DMS79 treated with DMSO at 0.1 percent for 48 hours (cell line): ENCODE data around the gene GLI3.
A peak's percentile ranks its signal among the peaks of the same experiment; 100 is the strongest.

Experiments used
- DNase-seq: peaks from one replicate; lab custom pipeline; 2025; lab: John Stamatoyannopoulos, UW

Gene GLI3

GRCh38 chr7:42236976-42237810 is at the start of gene GLI3:
Gene GLI3, minus strand, starts transcription at chr7:42237209. Its CDS starts 13,956 bp downstream, at chr7:42223253.
- peak; percentile 9 for DNase-seq

DNA sequence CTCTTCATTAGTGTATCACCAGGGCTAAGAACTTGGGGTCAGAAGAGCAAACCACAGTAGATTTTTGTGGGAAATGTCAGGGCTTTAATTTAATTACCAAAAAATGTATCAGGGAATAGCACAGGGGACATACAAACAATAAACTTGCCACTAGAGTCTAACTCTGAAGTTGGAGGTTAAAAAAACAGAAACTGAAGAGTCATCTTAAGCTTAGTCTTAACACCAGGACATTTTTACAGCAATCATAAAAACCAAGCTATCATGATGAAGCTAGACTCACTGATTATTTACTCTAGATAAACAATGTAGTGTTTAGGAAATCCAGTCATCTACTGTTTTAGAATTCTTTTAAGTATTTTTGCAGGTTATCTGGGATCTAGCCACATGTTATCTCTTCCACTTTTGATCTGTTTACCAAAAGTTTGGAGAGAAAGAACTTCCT is 48.4 kb upstream of the GLI3 start:
- DNase-seq, result no peak

DNA sequence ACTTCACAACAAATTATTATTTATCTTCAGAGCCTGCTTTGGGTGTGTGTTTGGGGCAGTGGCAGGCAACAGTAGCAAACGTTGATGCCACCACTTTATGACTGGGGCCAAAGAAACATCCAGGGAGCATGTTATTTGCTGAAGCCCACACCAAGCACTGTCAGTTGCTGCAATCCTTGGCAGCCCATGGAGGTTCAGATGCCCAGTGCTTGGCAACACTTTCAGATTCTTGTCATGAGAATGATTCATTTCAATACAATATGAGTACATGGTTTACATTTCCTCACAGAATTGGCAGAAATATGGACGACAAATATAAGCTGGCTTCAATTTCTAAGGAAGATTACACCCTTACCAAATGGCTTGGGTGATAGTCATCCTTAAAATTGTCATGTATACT is 46.5 kb upstream of the GLI3 start:
- DNase-seq, result no peak

GRCh38 chr7:42278344-42278743 is 41.3 kb upstream of the GLI3 start:
- DNase-seq, result no peak

- no peak for DNase-seq
Observed at GRCh38 chr7:42274053-42274452, 37.0 kb upstream of the GLI3 start.

DNA sequence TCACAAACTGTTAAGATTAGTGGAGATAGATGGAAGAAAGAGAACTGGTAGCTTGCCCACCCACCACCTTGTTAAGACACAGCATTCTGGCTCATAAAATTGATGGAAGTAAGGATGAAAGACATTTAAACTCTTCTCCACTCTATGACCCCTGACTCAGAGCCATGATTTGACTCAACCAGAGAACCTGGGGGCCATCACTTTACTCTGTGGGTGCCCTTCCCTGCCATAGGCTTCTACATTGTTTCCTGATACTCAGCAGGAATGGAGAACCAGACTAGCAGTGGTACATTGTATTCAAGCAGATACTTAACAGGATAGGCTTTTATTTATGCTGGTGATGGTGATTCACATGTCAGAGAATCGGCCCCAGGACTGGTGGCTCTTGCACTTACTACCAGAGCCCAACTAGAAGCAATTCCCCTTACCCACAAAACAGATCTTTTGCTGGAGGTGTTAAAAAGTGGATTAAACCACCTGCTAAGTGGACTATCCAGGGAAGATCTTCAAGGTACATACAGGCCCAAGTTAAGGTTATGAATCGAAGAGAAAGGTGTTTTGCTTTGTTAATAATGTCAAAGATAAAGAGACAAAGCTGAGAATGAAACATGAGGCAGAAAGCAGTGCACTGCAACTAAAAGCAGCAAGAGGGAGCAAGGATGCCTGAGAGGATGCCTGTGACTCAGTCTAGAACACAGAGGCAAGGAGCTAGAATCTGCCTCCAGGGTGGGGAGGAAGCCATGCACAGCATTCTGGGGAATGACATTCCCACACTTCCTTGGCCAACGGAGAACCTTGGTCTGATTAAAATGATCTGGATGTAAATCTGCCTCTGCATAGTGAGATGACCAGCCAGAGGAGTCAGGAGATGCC is 36.0 kb upstream of the GLI3 start:
- no peak for DNase-seq

GRCh38 chr7:42269161-42269560 is 32.2 kb upstream of the GLI3 start:
- DNase-seq, result no peak

DNA sequence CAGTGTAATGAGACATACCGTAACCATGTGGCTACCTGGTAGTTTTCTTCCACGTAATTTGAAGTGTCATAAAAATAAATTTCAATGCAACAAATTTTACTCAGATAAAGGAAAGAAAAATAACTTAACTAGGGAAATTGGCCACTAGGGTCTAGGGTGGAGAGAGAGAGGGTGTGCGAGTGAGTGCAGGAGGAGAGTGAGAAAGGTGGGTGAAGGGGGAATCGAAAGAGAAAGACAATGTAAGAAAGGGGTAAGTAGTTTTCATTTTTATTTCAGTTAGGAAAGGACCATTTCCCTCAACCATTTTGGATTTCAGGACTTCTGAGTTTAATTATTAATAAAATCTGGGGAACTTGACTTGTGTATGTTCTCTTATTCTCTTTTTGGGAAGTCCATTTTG is 27.7 kb upstream of the GLI3 start:
- no peak for DNase-seq

- no peak for DNase-seq
Observed at GRCh38 chr7:42263971-42264370, 27.0 kb upstream of the GLI3 start.

DNA sequence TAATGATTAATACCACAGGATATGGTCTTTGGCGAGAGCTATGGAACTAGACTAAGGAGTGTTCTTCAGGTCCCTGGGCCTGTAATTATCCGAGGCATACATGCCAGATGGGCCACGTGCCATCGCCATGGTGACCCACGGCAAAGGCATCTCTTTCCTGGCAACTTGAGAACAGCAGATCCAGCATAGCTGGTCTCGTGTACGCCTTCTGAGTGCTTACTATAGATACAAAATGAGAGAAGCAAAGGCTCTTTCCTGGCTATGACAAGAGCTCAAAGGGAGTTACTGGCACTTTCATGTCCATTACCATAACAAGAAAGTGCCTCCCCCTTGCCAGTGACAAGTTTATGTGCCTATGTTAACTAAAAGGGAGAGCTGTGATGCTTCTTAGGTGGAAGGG is 26.0 kb upstream of the GLI3 start:
- DNase-seq, result no peak

GRCh38 chr7:42254217-42254616 is 17.2 kb upstream of the GLI3 start:
- DNase-seq, result no peak

- no peak for DNase-seq
Observed at GRCh38 chr7:42253316-42253715, 16.3 kb upstream of the GLI3 start.

GRCh38 chr7:42250411-42250810 is 13.4 kb upstream of the GLI3 start:
- DNase-seq, result no peak

DNA sequence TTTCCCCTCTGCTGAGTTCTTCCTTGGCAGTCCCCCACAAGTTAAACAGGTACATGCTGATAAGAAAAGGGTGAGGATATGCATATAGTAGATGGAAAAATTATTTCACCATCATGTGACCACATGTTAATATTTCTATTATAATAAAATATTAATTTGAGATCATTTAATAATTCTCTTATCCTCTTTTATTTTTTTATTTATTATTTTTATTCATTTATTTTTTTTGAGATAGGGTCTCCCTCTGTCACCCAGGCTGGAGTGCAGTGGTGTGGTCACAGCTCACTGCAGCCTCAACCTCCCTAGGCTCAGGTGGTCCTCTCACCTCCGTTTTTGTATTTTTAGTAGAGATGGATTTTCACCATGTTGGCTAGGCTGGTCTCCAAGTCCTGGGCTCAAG is 11.6 kb upstream of the GLI3 start:
- no peak for DNase-seq

GRCh38 chr7:42247301-42247700 is 10.3 kb upstream of the GLI3 start:
- DNase-seq, result no peak

DNA sequence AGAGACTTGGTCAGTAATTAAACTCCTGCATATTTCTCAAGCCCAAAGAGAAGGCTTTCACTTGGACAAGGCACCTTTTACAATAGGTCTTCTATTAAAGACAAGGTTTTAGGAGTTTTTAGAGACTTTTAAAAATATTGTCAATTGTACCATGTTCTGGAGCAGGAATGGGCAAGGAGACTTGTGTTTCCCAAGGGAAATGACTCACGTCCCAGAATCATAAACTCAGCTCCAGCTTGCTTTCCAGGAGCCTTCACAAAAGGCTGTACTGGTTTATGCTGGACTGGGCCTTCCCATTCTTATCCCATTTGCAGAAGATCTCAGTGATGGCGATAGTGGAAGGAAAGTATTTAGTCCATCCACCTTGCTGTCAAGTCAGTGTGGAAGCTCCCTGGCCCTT is 7.8 kb upstream of the GLI3 start:
- no peak for DNase-seq

- no peak for DNase-seq
Observed at GRCh38 chr7:42242381-42242780, 5.4 kb upstream of the GLI3 start.

- DNase-seq, result no peak
Observed at GRCh38 chr7:42241424-42241823, 4.4 kb upstream of the GLI3 start.

GRCh38 chr7:42240416-42240815 is 3.4 kb upstream of the GLI3 start:
- no peak for DNase-seq

DNA sequence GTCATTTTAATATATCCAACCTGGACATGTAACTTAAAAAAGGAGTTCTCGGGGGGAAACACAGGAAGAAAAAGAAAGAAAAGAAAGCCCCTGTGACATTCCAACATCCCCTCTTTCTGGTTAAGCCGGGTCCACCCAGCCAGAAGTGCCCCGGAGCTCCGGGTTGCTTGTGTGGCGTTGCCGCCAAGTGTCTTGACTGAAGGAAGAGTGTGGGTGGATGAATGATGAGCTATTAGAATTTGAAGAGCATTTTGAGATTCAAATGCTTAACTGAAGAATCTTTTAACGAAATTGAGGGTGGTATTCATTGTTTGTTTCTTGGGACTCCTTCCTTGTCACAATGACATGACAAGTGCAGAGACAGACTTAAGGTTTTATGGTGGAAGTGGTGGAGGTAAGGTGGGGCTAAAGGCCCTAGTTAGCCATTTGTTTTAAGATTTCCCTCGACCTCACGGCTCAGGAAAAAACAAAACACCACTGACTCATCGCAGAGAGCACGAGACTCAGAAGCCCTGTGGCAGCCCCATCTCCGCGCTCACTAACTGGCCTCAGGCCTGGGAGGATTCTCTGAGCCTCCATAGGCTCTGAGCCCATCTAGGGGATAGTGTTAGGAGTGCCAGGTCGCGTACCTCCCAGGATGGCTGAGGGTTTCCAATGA is 1.8 kb upstream of the GLI3 start:
- no peak for DNase-seq

GRCh38 chr7:42237811-42238541 is 967 bp upstream of the GLI3 start:
- DNase-seq, result no peak
